ENCODE results near the gene MCAM.

MCAM gene

DNA sequence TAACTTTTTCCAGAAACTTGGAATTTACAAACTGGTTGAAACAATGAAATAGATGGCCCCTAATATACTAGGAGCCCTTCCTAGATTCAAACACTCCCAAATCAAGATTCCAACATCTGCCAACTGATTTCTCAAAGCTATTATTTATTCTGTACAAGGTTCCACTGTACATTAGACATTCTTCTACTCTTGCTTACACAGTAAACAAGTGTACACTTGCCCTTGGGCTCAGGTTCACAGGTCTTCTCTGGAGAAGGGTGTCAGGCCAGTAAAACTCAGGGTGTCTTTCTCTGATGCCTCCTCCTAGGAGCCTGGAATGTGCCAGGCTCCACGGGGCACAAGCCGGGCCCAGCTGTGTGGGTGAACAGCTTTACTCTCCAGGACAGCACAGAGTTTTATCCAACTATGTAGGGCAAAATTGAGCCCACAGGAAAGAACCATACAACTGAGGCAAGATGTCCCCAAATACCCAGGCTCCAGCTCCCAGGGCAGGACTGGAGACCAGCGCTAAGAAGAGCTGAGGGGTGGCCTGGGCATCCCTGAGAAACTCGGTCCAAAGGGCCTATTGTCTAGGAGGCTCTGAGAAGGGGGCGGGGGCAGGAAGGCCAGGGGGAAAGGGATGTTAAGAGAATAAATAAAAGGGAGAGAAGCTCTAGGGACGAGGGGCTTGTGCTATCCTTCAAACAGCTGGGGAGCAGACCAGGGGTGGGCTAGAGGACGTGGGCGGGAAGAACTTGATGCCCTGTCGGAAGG is 38.3 kb upstream of the MCAM start:
- CTCF ChIA-PET, result interaction anchor here (0.8 to 5.1 kb wide), 29 partner anchors 11 to 724 kb away, joined by 3 to 365 read pairs (median 8); partner anchors contain the start of genes C1QTNF5, CBL, MFRP and RNF26
- no peak overlapping the region for H3K4me3 ChIP-seq (ENCODE audit: low read depth, low read length)
- DNase-seq (ENCODE audit: low read depth, low spot score), result no peak
- POLR2A ChIA-PET, result interaction anchor here (1.2 to 1.4 kb wide), 2 partner anchors 17 to 78 kb away, joined by 4 to 11 read pairs; no protein-coding TSS in a partner anchor
- TF ChIP-seq, protein P1, sequence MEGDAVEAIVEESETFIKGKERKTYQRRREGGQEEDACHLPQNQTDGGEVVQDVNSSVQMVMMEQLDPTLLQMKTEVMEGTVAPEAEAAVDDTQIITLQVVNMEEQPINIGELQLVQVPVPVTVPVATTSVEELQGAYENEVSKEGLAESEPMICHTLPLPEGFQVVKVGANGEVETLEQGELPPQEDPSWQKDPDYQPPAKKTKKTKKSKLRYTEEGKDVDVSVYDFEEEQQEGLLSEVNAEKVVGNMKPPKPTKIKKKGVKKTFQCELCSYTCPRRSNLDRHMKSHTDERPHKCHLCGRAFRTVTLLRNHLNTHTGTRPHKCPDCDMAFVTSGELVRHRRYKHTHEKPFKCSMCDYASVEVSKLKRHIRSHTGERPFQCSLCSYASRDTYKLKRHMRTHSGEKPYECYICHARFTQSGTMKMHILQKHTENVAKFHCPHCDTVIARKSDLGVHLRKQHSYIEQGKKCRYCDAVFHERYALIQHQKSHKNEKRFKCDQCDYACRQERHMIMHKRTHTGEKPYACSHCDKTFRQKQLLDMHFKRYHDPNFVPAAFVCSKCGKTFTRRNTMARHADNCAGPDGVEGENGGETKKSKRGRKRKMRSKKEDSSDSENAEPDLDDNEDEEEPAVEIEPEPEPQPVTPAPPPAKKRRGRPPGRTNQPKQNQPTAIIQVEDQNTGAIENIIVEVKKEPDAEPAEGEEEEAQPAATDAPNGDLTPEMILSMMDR (IDR thresholded peaks at IDR 0.05; ENCODE audit: insufficient read depth, low read length, missing control alignments), result no peak

- no peak for DNase-seq (ENCODE audit: low read depth, low spot score)
- TF ChIP-seq, protein P1 (IDR thresholded peaks at IDR 0.05; ENCODE audit: insufficient read depth, low read length, missing control alignments), result no peak
- no peak overlapping the region for H3K4me3 ChIP-seq (ENCODE audit: low read depth, low read length)
- ChIA-PET CTCF (interaction anchor here (0.6 to 7.6 kb wide), 10 partner anchors 9 to 124 kb away, joined by 3 to 123 read pairs (median 10); partner anchors contain the start of genes C1QTNF5 and USP2), POLR2A (no interaction called here)
These were observed 35.9 kb upstream of the MCAM start for GRCh38 chr11:119352857-119353260.

DNA sequence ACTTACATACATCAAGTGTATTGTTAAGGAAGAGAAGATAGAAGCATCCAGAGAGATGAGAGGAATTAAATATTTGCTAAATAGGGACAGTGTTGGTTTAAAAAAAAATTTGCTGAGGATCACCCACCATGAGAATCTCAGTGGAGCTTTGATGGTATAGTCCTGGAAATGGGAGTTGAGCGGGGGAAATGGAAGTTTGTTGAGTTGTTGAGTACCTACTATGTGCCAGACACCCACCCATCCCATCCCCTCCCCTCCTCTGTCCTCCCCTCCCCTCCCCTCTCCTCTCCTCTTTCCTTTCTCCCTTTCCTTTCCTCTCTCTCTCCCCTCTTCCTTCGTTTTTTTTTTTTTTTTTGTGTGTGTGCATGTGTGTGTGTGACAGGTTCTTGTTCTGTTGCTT is 34.3 kb upstream of the MCAM start:
- DNase-seq (ENCODE audit: low read depth, low spot score), result no peak
- POLR2A ChIA-PET, result no interaction called here
- TF ChIP-seq, protein P1 (IDR thresholded peaks at IDR 0.05; ENCODE audit: insufficient read depth, low read length, missing control alignments), result no peak
- H3K4me3 ChIP-seq (ENCODE audit: low read depth, low read length), result no peak overlapping the region
- CTCF ChIA-PET, result interaction anchor here (1.4 to 7.6 kb wide), 3 partner anchors 12 to 126 kb away, joined by 7 to 123 read pairs (median 10); partner anchors contain the start of gene C1QTNF5

DNA sequence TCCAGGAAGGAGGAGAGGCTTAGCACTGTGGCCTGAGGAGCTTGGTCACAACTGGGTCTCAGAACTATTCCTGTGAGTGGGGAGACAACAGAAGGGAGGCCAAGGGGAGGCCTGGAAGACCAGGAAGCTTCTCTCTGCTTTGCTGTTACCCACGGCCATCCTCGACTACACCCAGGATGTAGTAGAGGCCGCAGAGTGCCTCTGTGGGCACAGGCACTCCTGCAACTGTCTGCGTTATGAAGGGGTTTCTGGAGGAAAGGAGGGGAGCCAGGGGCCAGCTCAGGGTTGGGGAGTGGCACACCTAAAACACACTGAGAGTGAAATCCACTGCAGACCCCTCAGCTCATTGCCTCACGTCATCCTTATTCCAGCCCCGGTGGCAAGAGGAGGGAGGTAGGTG is 33.4 kb upstream of the MCAM start:
- DNase-seq (ENCODE audit: low read depth, low spot score), result no peak
- ChIA-PET CTCF (interaction anchor here (1.4 to 7.6 kb wide), 2 partner anchors 11 to 25 kb away, joined by 7 to 123 read pairs; partner anchors contain the start of gene C1QTNF5), POLR2A (no interaction called here)
- no peak overlapping the region for H3K4me3 ChIP-seq (ENCODE audit: low read depth, low read length)
- TF ChIP-seq, protein P1 (IDR thresholded peaks at IDR 0.05; ENCODE audit: insufficient read depth, low read length, missing control alignments), result no peak

- no peak for DNase-seq (ENCODE audit: low read depth, low spot score)
- no peak overlapping the region for H3K4me3 ChIP-seq (ENCODE audit: low read depth, low read length)
- TF ChIP-seq, protein P1 (IDR thresholded peaks at IDR 0.05; ENCODE audit: insufficient read depth, low read length, missing control alignments), result no peak
- CTCF ChIA-PET, result interaction anchor here (1.2 to 14.1 kb wide), 8 partner anchors 9 to 142 kb away, joined by 4 to 358 read pairs (median 12); partner anchors contain the start of genes C1QTNF5, CBL and USP2
- POLR2A ChIA-PET, result no interaction called here
These were observed 31.1 kb upstream of the MCAM start for GRCh38 chr11:119347940-119348605.

DNA sequence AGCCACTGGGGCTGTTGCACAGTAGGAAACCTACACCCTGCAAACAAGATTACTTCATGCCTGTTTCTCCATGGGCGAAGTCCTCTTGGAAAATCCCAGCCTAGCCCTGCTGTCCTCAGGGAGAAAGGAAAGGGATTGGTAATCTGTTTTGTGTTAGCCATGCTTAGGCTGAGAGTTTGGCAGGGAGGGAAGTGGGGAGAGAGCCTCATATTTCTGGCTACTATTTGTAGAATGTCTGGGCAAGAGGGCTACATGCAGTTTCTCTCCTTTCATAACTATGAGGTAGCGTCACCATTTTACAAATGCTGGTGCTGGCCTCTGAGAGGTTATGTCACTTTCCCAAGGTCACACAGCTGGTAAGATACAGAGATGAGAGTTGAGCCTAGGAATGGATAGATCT is 30.3 kb upstream of the MCAM start:
- no peak overlapping the region for H3K4me3 ChIP-seq (ENCODE audit: low read depth, low read length)
- CTCF ChIA-PET, result interaction anchor here (1.3 to 14.1 kb wide), 7 partner anchors 8 to 128 kb away, joined by 7 to 358 read pairs (median 14); partner anchors contain the start of genes C1QTNF5 and USP2
- DNase-seq (ENCODE audit: low read depth, low spot score), result no peak
- TF ChIP-seq, protein P1 (IDR thresholded peaks at IDR 0.05; ENCODE audit: insufficient read depth, low read length, missing control alignments), result no peak
- POLR2A ChIA-PET, result no interaction called here

All from AG04449 (cell line).